ENCODE data around the gene GRIN1.

- TF ChIP-seq TARDBP (IDR thresholded peaks at IDR 0.05; ENCODE audit: borderline replicate concordance) (no peak), BHLHE40 (IDR thresholded peaks at IDR 0.05; ENCODE audit: borderline replicate concordance in 1 of 2, low read depth in 2 of 2, low read length in 1 of 2) (no peak), CTCF (IDR thresholded peaks at IDR 0.05 in 2 of 3, conservative IDR thresholded peaks at IDR 0.05 in 1 of 3; ENCODE audit: control insufficient read depth in 2 of 3, extremely low read depth in 1 of 3, insufficient read depth in 1 of 3, low read depth in 3 of 3, low read length in 3 of 3) (no peak), CEBPB (IDR thresholded peaks at IDR 0.05; ENCODE audit: borderline replicate concordance in 1 of 2, low read depth in 2 of 2, low read length in 2 of 2) (no peak), EZH2 (IDR thresholded peaks at IDR 0.05; ENCODE audit: borderline replicate concordance, control insufficient read depth, low read depth, low read length) (no peak)
Measured at GRCh38 chr9:137117269-137117731, 21.7 kb upstream of the GRIN1 start.
